Ramos (cell line): ENCODE measurements around the gene CIBAR2.
"Not testable (repeated sequence)": the region's sequence is repeated elsewhere in the genome, so short reads cannot be mapped to it uniquely, and the experiment has no call there.

Experiments used
- in situ Hi-C: fragments of 300-500 bp; cut with MboI; formaldehyde crosslinking; loops from one replicate; pipeline ENCODE4 v1.14.3; 2022; ENCODE audit warnings: low sequenced_read_pairs; ENCODE audit not compliant: unreplicated experiment

The CIBAR2 gene

GRCh38 chr16:85129876-85130704 lies 17.8 kb upstream of the CIBAR2 start:
- in situ Hi-C loops: no loop called here

DNA sequence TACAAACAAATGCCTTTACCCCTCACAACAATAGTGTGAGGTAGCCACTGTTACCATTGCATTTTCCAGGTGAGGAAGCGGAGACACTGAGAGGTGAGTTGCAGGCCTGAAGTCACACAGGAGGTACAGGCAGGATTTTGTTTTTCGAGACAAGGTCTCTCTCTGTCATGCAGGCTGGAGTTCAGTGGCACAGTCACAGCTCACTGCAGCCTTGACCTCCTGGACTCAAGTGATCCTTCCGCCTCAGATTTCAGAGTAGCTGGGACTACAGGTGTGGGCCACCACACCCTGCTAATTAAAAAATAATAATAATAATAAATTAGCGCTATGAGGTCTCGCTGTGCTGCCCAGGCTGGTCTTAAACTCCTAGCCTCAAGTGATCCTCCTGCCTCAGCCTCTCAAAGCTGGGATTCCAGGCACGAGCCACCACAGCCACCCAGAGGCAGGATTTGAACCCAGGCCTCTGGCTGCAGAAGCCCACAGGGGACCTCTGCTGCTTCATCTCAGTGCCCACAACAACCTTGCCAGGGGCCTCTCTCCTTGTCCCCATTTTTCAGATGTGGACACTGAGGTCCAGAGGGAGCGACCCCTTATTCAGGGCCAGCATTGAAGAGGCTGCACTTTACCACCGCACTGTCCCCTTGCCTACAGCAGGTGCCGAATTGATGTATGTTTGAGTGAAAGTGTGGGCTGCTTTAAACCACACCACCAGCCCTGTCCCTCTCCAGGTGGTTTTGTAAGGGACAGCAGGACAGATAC lies 16.0 kb upstream of the CIBAR2 start:
- in situ Hi-C loops: no loop called here

DNA sequence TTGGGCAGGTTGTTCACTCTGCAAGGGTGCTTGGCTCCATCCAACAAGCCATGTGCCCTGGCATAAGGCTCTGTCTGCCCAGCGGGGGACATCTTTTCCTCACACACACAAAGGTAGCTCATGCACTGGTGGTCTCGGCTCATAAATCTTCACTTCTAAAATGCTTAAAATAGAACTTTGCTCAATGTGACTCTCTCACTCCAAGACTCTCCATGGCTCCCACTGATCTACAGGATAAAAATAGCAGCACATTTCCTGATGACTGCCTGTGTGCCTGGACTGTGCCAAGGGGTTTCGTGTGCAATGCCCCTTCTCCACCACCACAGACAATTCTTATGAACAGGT lies 15.1 kb upstream of the CIBAR2 start:
- in situ Hi-C loops: no loop called here

- in situ Hi-C loops: no loop called here
These were observed 14.6 kb upstream of the CIBAR2 start for GRCh38 chr16:85126705-85127378.

DNA sequence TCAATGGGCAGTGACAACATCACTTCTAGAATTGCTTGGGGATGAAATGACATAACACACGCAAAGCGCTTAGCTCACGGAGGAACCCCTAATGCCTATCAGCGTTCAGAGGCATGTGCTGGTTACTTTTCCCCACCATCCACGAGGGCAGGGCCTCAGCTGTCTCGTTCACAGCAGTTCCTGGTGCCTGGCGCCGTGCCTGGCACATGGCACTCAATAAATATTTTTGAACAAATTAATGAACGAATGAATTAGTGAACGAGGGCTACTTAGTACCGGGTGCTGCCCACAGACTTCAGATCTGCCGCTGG lies 14.1 kb upstream of the CIBAR2 start:
- in situ Hi-C loops: no loop called here

- in situ Hi-C loops: no loop called here
These were observed 13.5 kb upstream of the CIBAR2 start for GRCh38 chr16:85125570-85126393.

DNA sequence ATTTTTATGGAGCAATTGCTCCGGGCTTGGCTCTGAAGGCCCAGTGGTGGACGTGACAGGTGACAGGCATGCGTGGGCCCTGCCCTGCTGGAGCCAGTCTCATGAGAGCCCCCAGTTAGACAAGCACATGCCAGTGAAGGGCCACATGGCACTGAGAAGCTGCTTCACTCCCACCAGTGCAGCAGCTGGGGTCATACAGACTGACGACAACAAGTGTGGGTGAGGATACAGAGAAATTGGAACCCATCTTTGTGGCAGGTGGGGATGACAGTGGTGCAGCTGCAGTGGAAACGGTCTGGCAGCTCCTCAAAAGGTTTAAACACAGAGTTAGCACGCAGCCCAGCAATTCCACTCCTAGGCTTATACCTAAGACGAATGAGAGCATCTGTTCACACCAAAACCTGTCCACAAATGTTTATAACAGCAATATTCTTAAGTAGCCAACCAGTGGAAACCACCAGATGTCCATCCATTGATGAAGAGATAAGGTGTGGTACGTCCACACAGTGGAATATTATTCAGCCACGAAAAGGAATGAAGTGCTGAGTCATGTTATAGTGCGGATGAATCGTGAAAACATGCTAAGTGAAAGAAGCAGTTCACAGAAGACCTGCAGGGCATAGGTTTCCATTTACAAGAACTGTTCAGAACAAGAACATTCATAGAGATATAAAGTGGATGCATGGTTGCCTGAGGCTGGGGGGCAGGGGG lies 12.5 kb upstream of the CIBAR2 start:
- in situ Hi-C loops: no loop called here

GRCh38 chr16:85123891-85124635 lies 11.8 kb upstream of the CIBAR2 start:
- in situ Hi-C loops: no loop called here

DNA sequence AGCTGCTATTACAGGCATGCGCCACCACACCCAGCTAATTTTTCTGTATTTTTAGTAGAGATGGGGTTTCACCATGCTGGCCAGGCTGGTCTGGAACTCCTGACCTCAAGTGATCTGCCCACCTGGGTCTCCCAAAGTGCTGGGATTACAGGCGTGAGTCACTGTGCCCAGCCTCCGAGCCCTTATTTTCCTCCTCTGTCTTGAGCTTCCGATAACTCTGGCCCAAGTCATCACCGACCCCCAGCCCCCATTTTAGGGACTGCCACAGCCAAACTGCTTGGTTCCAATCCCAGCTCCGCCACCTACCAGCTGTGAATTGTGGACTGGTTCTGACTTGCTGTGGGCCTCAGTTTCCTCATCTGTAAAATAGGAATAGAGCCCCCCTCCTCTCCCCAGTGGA lies 11.2 kb upstream of the CIBAR2 start:
- in situ Hi-C loops: not testable (repeated sequence)

- in situ Hi-C loops: no loop called here
These were observed 7.7 kb upstream of the CIBAR2 start for GRCh38 chr16:85120006-85120340.

GRCh38 chr16:85117418-85117817 lies 5.1 kb upstream of the CIBAR2 start:
- in situ Hi-C loops: no loop called here

GRCh38 chr16:85114909-85115567 lies 2.8 kb upstream of the CIBAR2 start:
- in situ Hi-C loops: no loop called here

GRCh38 chr16:85113913-85114312 lies 1.6 kb upstream of the CIBAR2 start:
- in situ Hi-C loops: no loop called here

GRCh38 chr16:85113168-85113733 lies 979 bp upstream of the CIBAR2 start:
- in situ Hi-C loops: no loop called here

GRCh38 chr16:85111184-85111583 lies 1.1 kb downstream of the CIBAR2 start:
- in situ Hi-C loops: no loop called here

DNA sequence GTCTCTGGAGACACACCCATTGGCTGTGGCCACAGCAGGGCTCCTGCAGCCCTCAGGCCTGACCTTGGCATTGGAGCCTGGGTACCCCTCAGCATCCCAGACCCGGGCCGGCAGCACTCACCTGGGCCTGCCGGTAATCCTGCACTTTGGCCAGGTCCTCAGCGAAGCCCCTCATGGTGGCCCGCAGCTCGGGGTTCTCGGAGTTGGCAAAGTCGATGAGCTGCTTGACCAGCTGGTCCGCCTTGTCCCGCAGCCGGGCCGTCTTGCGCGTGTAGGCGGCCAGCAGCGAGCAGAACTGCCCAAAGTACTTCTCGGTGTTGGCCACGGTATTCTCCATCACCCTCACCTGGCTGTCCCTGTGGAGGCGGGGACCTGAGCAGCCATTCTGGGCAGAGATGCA lies 2.2 kb downstream of the CIBAR2 start:
- in situ Hi-C loops: no loop called here

GRCh38 chr16:85107532-85107931 lies 4.7 kb downstream of the CIBAR2 start:
- in situ Hi-C loops: no loop called here

DNA sequence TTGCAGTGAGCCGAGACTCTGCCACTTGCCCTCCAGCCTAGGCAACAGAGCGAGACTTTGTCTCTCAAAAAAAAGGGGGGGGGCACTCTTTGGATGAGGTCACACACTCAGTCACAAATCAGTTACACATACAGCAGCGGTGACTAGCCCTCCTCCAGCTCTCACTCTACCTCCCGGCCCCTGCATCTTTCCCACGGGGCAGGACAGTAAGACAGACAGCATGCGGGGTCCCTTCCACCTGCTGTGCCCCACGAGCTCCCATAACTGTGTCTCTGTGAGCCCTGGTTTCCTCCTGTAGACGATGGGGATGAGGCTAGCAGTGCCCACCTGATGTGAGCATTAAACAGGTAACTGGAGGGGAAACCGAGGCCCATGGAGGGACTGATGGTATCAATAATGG lies 5.2 kb downstream of the CIBAR2 start:
- in situ Hi-C loops: no loop called here

- in situ Hi-C loops: no loop called here
These were observed 6.8 kb downstream of the CIBAR2 start for GRCh38 chr16:85105475-85105874.
